COLO829 (cell line): ENCODE measurements around the gene PSME4.
A peak's percentile ranks its signal among the peaks of the same experiment; 100 is the strongest.

Source experiments
- DNase-seq: peaks from one replicate; pipeline ENCODE4 v3.0.0; 2012; ENCODE audit warnings: low spot score

Gene PSME4, protein sequence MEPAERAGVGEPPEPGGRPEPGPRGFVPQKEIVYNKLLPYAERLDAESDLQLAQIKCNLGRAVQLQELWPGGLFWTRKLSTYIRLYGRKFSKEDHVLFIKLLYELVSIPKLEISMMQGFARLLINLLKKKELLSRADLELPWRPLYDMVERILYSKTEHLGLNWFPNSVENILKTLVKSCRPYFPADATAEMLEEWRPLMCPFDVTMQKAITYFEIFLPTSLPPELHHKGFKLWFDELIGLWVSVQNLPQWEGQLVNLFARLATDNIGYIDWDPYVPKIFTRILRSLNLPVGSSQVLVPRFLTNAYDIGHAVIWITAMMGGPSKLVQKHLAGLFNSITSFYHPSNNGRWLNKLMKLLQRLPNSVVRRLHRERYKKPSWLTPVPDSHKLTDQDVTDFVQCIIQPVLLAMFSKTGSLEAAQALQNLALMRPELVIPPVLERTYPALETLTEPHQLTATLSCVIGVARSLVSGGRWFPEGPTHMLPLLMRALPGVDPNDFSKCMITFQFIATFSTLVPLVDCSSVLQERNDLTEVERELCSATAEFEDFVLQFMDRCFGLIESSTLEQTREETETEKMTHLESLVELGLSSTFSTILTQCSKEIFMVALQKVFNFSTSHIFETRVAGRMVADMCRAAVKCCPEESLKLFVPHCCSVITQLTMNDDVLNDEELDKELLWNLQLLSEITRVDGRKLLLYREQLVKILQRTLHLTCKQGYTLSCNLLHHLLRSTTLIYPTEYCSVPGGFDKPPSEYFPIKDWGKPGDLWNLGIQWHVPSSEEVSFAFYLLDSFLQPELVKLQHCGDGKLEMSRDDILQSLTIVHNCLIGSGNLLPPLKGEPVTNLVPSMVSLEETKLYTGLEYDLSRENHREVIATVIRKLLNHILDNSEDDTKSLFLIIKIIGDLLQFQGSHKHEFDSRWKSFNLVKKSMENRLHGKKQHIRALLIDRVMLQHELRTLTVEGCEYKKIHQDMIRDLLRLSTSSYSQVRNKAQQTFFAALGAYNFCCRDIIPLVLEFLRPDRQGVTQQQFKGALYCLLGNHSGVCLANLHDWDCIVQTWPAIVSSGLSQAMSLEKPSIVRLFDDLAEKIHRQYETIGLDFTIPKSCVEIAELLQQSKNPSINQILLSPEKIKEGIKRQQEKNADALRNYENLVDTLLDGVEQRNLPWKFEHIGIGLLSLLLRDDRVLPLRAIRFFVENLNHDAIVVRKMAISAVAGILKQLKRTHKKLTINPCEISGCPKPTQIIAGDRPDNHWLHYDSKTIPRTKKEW (N-terminal part only)

DNA sequence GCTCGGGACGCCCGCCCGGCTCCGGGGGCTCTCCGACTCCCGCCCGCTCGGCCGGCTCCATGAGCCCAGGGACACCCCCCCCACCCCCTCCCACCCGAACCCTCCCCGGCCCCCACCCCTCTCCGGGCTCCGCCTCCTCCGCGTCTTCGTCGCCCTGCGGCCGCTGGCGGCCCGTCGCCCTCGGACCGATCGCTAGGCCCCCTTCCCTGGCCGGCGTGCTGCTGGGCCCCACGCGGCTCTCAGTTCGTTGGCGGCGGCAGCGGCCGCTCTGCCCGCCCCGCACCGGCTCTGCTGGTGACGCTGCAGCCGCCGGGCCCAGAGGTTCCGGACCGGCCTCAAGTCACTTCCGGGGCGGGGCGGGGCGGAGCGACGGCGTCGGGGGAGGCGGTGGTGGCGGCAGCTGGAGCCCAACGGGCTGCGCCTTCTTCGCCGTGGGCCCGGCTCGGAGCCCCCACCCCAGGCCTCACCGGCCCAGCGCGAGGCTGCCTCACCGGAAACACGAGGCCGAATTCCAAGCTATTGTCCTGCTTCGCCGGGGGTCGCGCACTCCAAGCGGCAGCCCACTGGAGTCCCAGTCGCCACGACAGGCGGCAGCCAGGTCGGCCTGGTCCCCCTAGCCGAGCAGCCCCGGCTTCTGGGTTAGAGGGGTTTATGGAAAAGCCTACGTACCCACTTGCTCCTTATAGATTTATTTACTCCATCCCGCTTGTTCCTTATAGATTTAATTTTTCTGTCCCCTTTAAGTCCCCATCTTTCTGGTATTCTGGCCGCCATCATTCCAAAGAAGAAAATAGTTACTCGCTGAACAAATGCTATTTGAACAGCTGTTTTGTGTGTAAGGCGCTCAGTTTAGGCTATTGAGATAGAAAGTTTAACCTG, at the start of gene PSME4:
TSS of gene PSME4 (minus strand) at position 270 of the 879 bp plus-strand sequence. CDS start at position 61, 209 bp downstream.
- peak; percentile 82 for DNase-seq

DNA sequence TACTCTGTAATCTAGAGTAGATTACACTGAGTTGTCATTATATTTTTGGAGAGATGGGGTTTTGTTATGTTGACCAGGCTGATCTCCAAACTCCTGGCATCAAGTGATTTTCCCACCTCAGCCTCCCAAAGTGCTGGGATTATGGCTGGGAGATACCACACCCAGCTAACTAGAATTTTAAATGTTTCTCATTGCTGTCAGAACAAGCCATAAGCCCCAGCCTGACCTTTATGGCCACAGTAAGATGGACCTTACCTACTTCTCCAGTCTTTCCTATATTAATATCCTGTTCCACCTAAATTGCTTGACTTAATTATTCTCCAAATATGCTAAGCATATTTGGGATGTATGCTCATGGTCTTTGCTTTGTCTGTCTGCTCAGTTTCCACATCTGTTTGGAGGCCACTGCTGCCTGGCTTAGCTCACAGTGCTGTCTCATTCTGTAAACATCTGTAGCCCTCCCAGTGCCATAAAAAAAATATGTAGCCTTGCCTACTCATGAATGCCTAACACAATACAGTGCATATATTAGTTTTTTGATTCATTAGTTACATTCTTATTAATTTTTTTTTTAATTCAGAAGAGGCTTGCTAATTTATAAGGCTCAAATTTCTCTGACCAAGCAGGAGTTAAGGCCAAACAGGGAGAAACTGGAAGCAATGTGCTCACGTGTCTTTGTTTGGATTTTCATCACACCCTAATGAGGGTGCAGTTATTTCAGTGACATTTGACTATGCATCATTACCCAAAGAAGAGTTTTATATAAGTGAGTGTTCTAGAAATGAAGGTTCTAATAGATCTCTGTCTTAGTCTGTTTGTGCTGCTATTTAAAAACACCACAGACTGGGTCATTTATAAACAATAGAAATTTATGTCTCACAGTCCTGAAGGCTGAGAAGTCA, 45.3 kb upstream of the PSME4 start:
- no peak for DNase-seq

GRCh38 chr2:54013996-54014395, 43.2 kb upstream of the PSME4 start:
- no peak for DNase-seq

- DNase-seq: no peak
Measured at GRCh38 chr2:54012538-54013141, 41.8 kb upstream of the PSME4 start.

- no peak for DNase-seq
Measured at GRCh38 chr2:54009549-54009948, 38.8 kb upstream of the PSME4 start.

- no peak for DNase-seq
Measured at GRCh38 chr2:54008439-54008838, 37.6 kb upstream of the PSME4 start.

DNA sequence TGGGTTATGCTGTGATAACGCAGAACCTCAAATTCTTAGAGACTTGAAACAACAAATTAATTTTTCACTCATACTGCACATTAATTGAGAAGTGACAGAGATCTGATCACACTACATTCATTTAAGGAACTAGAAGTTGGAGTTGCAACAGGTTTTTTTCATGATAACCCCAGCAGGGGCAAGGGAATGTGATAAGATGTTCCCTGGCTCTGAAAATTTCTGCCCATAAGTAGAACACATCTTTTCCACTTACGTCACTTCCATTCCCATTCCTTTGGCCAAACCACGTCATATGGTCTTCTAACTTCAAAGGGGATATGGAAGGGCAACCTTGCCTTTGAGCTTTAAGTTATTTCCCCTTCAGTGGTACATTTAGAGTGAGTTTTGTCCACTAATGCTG, 29.7 kb upstream of the PSME4 start:
- DNase-seq: no peak

DNA sequence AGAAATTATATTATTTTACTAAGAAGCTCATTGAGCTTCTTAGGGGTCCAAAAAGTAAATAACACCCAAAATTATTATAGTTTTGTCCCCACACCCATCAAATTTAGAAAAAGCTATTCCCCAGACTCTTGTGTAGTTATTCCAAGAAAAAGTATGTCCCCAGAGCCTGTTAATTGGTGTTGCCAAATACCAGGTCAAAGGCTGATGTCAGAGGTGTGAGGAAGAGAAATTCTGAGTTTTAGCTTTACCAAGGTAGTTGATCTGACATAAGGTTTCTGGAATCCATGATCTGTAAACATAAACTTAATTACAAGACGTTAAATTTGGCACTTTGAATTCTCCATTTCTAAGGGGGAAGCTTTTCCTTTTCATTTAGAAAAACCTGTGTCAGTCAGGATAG, 29.3 kb upstream of the PSME4 start:
- no peak for DNase-seq

DNA sequence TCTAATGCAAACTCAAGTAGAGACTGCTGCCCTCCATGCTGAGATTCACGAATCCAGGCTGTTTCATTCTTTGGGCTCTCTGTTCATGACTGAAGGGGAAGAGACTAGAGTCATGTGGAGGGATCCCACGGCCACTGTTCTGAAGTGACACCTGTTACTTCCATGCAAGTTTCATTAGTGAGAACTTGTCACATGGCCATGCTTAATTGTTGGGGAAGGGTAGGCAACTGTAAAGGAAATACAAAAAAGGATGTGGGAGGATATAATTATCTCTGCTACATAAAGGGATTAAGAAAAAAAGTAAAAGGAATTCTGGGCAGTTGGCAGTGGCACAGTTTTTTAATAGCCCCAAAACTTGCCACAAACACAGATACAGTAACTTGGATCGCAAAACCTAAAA, 28.0 kb upstream of the PSME4 start:
- no peak for DNase-seq

DNA sequence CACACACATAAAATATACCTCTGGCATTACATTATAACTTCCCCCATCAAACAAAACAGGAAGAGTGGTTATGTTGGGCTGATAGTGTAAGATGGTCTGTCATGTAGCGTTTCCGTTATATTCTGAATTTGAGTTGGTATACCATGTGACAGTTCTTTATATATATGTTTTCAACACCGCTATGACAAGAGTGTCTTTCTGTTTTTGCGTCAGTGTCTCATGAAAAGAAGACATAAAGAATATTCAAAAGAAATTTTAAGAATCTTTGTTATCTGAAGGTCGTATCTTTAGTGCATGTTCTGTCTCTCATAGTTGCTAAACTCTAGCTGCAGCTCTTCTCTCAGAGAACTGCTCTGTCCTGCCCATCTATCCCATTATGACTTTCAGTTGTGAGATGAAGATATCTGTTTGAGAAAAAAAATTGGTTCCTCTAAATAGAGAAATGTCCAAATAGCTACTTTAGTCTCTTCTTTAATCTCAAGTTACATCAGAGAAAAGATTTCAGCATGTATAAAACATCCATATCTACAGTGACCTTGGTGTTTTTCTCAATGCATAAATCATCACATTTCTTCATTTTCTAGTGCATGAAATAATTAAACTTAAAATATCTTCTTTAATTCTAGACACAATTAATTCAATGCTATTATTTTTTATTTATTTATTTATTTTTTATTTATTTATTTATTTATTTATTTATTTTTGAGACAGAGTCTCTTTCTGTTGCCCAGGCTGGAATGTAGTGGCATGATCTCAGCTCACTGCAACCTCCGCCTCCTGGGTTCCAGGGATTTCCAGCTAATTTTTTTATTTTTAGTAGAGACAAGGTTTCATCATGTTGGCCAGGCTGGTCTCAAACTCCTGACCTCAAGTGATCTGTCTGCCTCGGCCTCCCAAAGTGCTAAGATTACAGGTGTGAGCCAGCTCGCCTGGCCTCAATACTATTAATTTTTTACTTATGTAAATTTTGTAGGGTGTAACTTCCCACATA, 24.3 kb upstream of the PSME4 start:
- no peak for DNase-seq

DNA sequence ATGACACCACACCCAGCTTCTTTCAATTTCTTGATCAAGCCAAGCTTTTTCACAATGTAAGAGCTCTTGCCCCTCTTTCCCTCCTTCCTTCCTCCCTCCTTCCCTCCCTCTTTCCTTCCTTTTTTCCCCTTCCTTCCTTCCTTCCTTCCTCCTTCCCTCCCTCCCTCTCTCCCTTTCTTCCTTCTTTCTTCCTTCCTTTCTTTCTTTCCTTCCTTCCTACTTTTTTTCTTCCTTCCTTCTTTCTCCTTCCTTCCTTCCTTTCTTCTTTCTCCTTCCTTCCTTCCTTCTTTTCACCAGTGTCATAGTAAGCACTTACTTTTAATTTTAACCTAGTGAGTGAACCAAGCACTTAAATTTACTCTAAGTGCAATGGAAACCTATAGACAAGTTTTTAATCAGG, 21.2 kb upstream of the PSME4 start:
- no peak for DNase-seq

DNA sequence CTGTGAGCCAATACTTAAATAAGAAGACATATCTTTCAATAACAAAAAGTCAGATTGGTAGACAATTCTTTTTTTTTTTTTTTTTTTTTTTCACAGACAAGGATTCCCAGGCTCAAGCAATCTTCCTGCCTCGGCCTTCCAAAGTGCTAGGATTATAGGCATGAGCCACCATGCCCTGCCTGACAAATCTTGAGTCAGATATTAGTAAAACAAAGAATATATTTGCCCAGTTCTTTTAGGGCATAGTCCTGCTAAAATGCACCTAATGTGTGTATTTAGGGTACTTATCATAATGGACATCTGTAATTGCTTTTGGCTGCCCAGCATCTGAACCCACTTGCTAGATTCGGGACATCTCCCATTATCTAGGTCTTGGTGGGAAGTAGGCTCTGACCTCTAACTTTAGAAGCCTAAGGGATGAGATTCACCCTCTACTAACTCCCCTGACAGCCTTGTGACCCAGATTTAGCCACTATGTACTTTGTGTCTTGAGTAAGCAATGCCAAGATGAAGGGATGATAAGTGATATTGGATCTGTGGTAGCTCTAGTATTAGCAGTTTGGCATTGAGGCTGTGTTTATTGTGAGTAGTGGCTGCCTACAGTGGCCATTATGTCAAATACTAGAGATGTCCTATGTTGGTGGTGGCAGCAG, 18.5 kb upstream of the PSME4 start:
- DNase-seq: no peak

DNA sequence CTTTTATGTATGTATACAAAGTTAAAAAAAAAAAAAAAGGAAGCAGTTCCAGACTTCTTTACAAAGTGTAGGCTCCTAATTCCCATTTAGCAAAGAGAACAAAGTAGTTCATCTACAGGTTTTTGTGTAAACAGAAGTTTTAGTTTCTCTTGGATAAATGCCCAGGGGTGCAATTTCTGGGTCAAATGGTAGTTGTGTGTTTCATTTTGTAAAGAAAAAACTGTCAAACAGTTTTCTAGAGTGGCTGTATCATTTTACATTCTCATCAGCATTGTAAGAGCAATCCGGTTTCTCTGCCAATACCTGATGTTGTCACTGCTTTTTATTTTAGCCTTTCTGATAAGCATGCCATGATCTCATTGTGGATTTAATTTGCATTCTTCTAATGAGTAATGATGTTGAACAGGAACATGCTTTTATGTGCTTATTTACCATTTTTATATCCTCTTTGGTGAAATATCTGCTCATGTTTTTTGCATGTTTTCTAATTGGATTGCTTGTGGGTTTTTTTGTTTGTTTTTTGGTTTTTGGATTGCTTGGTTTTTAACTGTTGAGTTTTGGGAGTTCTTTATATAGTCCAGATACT, 16.6 kb upstream of the PSME4 start:
- DNase-seq: no peak

- DNase-seq: no peak
Measured at GRCh38 chr2:53985646-53986045, 14.9 kb upstream of the PSME4 start.

DNA sequence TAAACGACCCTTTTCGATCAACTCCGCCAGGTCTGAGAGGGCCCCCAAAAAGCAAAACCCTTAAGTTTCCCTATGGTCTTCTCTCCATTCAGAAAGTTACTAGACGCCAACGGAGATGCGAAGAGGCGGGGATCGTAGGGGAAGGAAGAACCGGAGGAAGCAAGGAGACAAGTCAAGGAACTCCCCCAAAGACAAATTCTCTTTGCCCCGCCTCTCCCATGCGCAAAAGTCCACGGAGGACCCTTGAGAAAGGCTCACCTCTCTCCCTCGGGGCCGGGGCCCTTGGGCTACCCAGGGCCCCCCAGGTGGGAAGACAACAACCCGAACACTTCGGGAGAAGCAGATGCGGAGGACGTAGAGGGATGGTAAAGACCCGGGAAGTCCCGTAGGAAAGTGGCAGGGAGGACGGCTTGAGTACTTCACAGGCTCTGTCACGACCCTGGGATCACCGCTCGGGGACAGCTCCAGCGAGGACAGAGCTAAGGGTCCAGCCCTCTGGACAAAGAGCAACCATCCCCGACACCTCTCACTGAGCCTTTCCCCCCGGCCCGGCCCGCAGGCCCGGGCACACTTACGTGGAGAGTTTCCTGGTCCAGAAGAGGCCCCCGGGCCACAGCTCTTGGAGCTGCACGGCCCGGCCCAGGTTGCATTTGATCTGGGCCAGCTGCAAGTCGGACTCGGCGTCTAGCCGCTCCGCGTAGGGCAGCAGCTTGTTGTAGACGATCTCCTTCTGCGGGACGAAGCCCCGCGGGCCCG, 647 bp downstream of the PSME4 start:
- no peak for DNase-seq

DNA sequence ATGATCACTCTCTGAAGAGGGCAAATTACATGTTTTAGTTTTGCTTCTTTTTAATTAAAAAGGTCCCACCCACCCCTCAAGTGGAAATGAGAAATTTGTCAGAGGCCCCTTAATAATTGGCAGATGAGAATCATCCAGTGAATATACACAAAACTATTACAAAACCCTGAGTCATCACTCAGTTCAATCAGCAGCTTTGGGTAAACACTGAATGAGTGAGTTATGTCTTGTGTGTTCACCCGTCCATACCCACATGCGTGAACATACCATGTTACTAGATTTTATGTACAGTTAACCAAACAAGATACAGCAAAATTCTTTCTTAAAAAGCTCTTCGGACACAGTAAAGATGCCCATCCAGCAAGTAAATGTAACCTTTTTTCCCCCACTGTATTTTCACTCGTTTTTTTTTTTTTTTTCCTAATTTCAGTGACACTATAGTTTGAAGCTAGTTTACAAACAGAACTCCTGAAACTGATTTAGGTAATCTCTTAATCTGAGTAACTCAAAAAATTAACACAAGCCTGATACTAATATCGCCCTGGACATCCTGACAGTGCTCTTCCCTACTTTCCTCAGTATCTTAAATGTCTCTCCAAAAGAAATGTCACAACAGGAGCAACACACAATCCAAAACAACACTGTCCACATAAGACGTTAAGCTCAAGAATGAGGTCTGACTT, 1.4 kb downstream of the PSME4 start:
- peak; percentile 59 for DNase-seq
